Thyroid gland (tissue), 4 donors: ENCODE measurements around the gene VRK3. TPM values are rescaled to one million over a fixed set of nuclear protein-coding genes. Genes with fewer than 3 reads are reported as not detected.

Experiments used
- DNase-seq, 2 donors: peaks; one replicate each; pipeline ENCODE4 v3.0.0-alpha.2; 2019
- H3K27ac ChIP-seq, 3 donors: fragments of 200-600 bp; sonication (generic); 1 replicate in 2 of 3; 2 replicates in 1 of 3; pipeline ENCODE4 v1.5.1; 2016 to 2019; ENCODE audit warnings: mild to moderate bottlenecking in 1 of 3, moderate library complexity in 1 of 3
- H3K27me3 ChIP-seq: fragments of 200-600 bp; sonication (generic); one replicate; pipeline ENCODE4 v1.5.1; 2019
- H3K36me3 ChIP-seq, 2 donors: fragments of 200-600 bp; sonication (generic); one replicate each; pipeline ENCODE4 v1.5.1; 2016 to 2019
- H3K4me1 ChIP-seq, 2 donors: fragments of 200-600 bp; sonication (generic); one replicate each; pipeline ENCODE4 v1.5.1; 2017 to 2019
- H3K4me3 ChIP-seq, 3 donors: fragments of 200-600 bp; sonication (generic); replicated peaks in 1 of 3; 1 replicate in 2 of 3; 2 replicates in 1 of 3; pipeline ENCODE4 v1.5.1; 2016; ENCODE audit warnings: mild to moderate bottlenecking in 1 of 3
- H3K9me3 ChIP-seq: fragments of 200-600 bp; sonication (generic); one replicate; pipeline ENCODE4 v1.5.1; 2017
- POLR2A ChIP-seq, 2 donors: fragments of 450-650 bp; IDR thresholded peaks; one replicate each; pipeline ENCODE4 v1.6.1; 2017; ENCODE audit warnings: antibody characterized with exemption in 2 of 2, mild to moderate bottlenecking in 2 of 2, moderate library complexity in 1 of 2
- WGBS, 2 donors: methylation state at CpG; one replicate each; pipeline ENCODE4 v1.1.5; 2017; 5-methylcytosine and 5-hydroxymethylcytosine counted together
- intact Hi-C: fragments of 100-400 bp; cut with DNase I; formaldehyde crosslinking; loops from one replicate; pipeline ENCODE4 v1.15.1; 2023
- total RNA-seq, 4 donors: library from RNA; depleted of rRNA; stranded (reverse); fragments of >200 nt; gene quantifications; one replicate each; pipeline ENCODE4 v1.2.3, GENCODE V29; 2016
- TF ChIP-seq, protein P1 (sequence below), 6 experiments: fragments of 200-600 bp in 3 of 6; fragments of 450-650 bp in 3 of 6; sonication (generic) in 3 of 6; IDR thresholded peaks; one replicate each; pipeline ENCODE4 v1.5.1; 2016 to 2019; ENCODE audit warnings: antibody characterized with exemption in 6 of 6, mild to moderate bottlenecking in 2 of 6, inconsistent platforms in 1 of 6, moderate library complexity in 1 of 6

Gene VRK3
- total RNA-seq, 4 donors from 2014 or later, result 34.7 to 52.1 (median 46.8) TPM

DNA sequence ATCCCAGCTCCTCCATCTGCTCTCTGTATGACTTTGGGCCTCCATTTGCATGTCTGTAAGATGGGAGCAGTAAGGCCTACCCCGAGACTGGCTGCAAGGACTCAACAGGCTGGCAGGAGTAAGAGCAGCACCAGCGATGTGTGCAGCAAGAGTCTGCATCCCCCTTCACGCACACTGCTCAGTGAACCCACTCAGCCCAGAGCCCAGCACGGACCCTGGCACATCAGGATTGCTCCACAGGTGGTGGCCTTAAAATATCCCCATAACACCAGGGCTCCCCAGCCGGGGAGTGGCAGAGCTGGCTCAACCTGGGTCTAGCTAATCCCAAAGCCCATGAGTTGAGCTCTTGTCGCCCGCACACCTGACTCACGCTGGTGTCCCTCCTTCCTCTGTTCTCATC, 23.4 kb downstream of the VRK3 start:
- Histone ChIP-seq H3K27ac (no peak overlapping the region), H3K9me3 (no peaks in the 10 kb centered on the region), H3K4me1 (peaks cover 0 to 8% of the 10 kb centered on the region in 2 donors), H3K4me3 (no peak overlapping the region), H3K36me3 (peaks cover 27 to 65% of the 10 kb centered on the region in 2 donors), H3K27me3 (no peaks in the 10 kb centered on the region)
- DNase-seq, result no peak
- TF ChIP-seq, protein P1, sequence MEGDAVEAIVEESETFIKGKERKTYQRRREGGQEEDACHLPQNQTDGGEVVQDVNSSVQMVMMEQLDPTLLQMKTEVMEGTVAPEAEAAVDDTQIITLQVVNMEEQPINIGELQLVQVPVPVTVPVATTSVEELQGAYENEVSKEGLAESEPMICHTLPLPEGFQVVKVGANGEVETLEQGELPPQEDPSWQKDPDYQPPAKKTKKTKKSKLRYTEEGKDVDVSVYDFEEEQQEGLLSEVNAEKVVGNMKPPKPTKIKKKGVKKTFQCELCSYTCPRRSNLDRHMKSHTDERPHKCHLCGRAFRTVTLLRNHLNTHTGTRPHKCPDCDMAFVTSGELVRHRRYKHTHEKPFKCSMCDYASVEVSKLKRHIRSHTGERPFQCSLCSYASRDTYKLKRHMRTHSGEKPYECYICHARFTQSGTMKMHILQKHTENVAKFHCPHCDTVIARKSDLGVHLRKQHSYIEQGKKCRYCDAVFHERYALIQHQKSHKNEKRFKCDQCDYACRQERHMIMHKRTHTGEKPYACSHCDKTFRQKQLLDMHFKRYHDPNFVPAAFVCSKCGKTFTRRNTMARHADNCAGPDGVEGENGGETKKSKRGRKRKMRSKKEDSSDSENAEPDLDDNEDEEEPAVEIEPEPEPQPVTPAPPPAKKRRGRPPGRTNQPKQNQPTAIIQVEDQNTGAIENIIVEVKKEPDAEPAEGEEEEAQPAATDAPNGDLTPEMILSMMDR (IDR thresholded peaks at IDR 0.05), result no peak
- no peak for TF ChIP-seq POLR2A (IDR thresholded peaks at IDR 0.05)
- 71 to 93% methylated on average over 4 to 8 of the region's 8 CpGs for WGBS, 2 donors
- intact Hi-C loops, result no loop called here

DNA sequence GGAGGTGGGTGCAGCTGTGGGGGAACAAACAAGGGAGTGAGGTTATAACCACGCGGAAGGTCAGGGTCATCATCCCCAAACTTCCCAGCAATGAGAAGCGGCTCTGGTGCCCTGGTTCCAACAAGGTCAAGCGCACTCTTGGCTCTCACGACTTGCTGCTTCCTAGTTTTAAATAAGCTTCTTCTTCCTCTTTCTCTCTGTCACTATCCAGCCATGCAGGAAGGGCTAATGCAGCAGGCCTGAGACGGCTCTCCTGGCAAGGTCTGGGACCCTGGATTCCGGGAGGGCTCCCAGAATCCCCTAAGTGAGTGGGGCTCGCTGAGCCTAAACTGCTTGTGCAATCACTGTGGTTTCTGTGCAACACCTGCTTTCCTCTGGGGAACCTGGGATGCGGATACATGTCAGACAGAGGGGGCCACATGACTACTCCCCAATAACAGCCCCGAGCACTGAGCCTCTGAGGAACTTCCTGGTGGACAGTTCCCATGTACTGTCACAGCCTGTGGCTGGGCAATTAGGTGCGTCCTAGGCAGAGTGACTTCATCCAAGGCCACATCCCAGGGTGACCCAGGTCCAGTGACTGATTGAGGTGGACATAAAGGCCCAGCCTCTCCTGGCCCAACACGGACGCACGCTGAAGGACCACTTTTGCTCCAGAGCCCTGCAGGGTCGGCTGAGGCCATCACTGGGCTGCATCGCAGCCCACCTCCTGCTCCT, 24.2 kb downstream of the VRK3 start:
- no peak for DNase-seq
- intact Hi-C loops, result no loop called here
- peaks cover 0 to 8% of the 10 kb centered on the region in 2 donors for H3K4me1 ChIP-seq
- H3K36me3 ChIP-seq, result peaks cover 23 to 69% of the 10 kb centered on the region in 2 donors
- H3K4me3 ChIP-seq, result no peak overlapping the region
- H3K9me3 ChIP-seq, result no peaks in the 10 kb centered on the region
- H3K27ac ChIP-seq, result no peak overlapping the region
- H3K27me3 ChIP-seq, result no peaks in the 10 kb centered on the region
- TF ChIP-seq, protein P1 (IDR thresholded peaks at IDR 0.05), result no peak
- no peak for TF ChIP-seq POLR2A (IDR thresholded peaks at IDR 0.05)
- WGBS, 2 donors, result 88 to 91% methylated on average over 10 to 16 of the region's 16 CpGs

DNA sequence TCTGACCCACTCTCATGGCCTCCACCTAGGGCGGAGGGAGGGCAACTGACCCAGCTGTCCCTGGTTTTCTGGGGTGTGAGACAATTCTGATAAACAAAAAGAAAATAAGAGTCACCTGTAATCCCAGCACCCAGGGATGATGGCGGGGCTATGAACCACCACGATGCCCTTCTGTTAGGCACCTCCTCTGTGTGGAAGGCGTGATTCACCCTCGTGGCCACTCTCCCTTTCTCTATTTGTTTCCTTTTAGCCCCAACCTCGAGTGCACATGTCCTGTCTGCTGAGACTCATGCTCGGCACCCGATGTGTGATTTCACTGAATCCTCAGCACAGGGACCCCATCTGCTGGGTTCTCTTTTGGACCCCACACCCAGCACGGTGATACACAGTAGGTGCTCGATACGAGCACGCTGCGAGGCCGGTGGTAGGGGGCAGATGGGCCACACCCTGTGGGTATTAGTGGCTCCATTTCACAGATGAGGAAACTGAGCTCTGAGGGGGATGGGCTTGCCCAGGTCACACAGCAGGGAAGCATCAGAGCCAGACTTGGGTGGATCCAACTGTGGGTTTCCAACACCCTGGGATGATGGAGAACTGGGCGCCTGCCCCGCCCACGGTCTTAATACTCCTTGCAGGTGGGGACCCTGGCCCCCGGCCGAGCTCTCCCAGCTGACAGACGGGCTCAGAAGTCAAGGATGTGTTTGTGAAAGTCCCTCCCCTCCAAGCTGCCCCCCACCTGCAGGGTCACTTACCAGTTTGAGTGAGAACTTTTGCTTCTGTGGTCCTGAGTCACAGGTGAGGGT, 24.9 kb downstream of the VRK3 start:
- Histone ChIP-seq H3K4me3 (no peak overlapping the region), H3K27ac (no peak overlapping the region), H3K9me3 (no peaks in the 10 kb centered on the region), H3K4me1 (peaks cover 0 to 8% of the 10 kb centered on the region in 2 donors), H3K36me3 (peaks cover 26 to 63% of the 10 kb centered on the region in 2 donors), H3K27me3 (no peaks in the 10 kb centered on the region)
- intact Hi-C loops, result no loop called here
- no peak for DNase-seq
- no peak for TF ChIP-seq POLR2A (IDR thresholded peaks at IDR 0.05)
- TF ChIP-seq, protein P1 (IDR thresholded peaks at IDR 0.05), result no peak
- WGBS, 2 donors, result 93% methylated on average over 14 to 19 of the region's 20 CpGs

DNA sequence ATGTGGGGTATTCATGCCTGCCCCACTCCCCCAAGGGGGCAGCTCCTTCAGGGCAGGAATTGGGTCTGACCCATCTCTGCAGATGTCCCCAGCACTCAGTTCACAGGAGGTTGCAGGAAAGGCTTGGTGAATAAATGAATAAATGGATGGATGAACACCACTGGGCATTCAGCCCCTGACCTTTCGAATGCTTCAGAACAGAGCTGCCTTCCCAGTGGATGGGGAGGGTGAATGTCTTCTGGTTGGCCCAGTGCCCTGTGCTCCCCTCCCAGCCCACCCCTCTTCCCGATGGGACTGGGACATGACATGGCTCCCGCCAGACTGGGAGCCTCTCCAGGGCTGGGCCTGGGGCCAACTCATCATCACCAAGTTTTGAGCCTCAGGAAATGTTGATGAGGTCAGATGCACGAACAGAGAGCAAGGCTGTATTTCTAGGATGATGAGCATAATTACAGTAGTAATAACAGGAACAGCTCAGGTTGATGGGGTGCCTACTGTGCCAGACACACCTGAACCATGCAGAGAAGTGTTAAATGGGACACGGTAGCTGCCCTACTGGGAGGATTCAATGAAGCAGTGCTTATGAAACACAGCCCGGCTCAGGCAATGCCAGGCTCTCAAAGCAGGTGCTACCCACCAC, 25.7 kb downstream of the VRK3 start:
- no peaks in the 10 kb centered on the region for H3K9me3 ChIP-seq
- intact Hi-C loops, result no loop called here
- WGBS, 2 donors, result 78 to 86% methylated on average over 3 of the region's 6 CpGs

More for the DNA sequence above, 25.7 kb downstream of the VRK3 start:
- Histone ChIP-seq H3K27ac (no peak overlapping the region), H3K4me3 (no peak overlapping the region), H3K36me3 (peaks cover 34 to 66% of the 10 kb centered on the region in 2 donors), H3K4me1 (peaks cover 0 to 4% of the 10 kb centered on the region in 2 donors), H3K27me3 (no peaks in the 10 kb centered on the region)
- no peak for DNase-seq
- TF ChIP-seq, protein P1 (IDR thresholded peaks at IDR 0.05), result no peak
- TF ChIP-seq POLR2A (IDR thresholded peaks at IDR 0.05), result no peak
